ENCODE measurements around the gene ZNF236. TPM values are rescaled to one million over a fixed set of nuclear protein-coding genes. Genes with fewer than 3 reads are reported as not detected.

ZNF236 gene
- total and polyA plus RNA-seq, 10 of the 15 experiments (the other 5 are each of a cell fraction or from before 2014, with no cell fraction given), result 1.0 to 14.4 (median 5.9) TPM

- no peak for TF ChIP-seq CEBPZ (IDR thresholded peaks at IDR 0.05; ENCODE audit: low read depth, low read length)
- Histone ChIP-seq H3K27ac (ENCODE audit: control insufficient read depth, insufficient read depth) (no peak overlapping the region), H3K9ac (ENCODE audit: control insufficient read depth, insufficient read depth, low read length) (no peak overlapping the region), H3K9me3 (replicated peaks; ENCODE audit: control insufficient read depth, insufficient read depth, low read length) (no peaks in the 10 kb centered on the region), H3K79me2 (ENCODE audit: control insufficient read depth, insufficient read depth, low read length) (peaks cover 28% of the 10 kb centered on the region), H3K4me2 (ENCODE audit: control insufficient read depth, insufficient read depth) (no peak overlapping the region), H4K20me1 (ENCODE audit: control insufficient read depth, insufficient read depth) (no peaks in the 10 kb centered on the region), H2AFZ (ENCODE audit: control insufficient read depth, low read depth, low read length) (no peak overlapping the region), H3K27me3 (replicated peaks in 1 of 2; ENCODE audit: control insufficient read depth in 2 of 2, insufficient read depth in 2 of 2, low read length in 1 of 2) (no peaks in the 10 kb centered on the region), H3K4me3 (no peak overlapping the region), H3K36me3 (ENCODE audit: control insufficient read depth in 2 of 2, insufficient read depth in 2 of 2, low read length in 1 of 2) (no peaks in the 10 kb centered on the region), H3K4me1 (ENCODE audit: control insufficient read depth, insufficient read depth, low read length) (no peaks in the 10 kb centered on the region)
- ChIA-PET POLR2A (interaction anchor here (0.6 kb wide), 1 partner anchor 21 kb away, joined by 3 read pairs; no protein-coding TSS in a partner anchor), CTCF (interaction anchor here (0.9 kb wide), 1 partner anchor 36 kb away, joined by 3 read pairs; no protein-coding TSS in a partner anchor), RAD21 (ENCODE audit: unreplicated experiment) (no interaction called here), SMC1A (ENCODE audit: uncharacterized antibody, unreplicated experiment) (interaction anchor here (0.8 kb wide), 1 partner anchor 36 kb away, joined by 3 read pairs; no protein-coding TSS in a partner anchor)
- DNase-seq (ENCODE audit: low read depth, low spot score), result no peak
- intact Hi-C loops (cut with micrococcal nuclease; ENCODE audit: unreplicated experiment), result no loop called here
- WGBS (ENCODE audit: insufficient coverage, insufficient replicate concordance, low lambda C conversion rate, missing lambda C conversion rate), result 75% methylated on average over 4 of the region's 4 CpGs
- FAIRE-seq, result no peak
- in situ Hi-C loops (cut with MboI), result no loop called here
- ATAC-seq, result no peak
- BruUV-seq (replicated peaks), result no TSS peak
Measured at GRCh38 chr18:76839086-76839794, 16.9 kb downstream of the ZNF236 start.
